IgD-negative memory B cell (primary cell): ENCODE measurements around the gene NDUFA3. TPM values are rescaled to one million over a fixed set of nuclear protein-coding genes. Genes with fewer than 3 reads are reported as not detected.
"Not testable (repeated sequence)": the region's sequence is repeated elsewhere in the genome, so short reads cannot be mapped to it uniquely, and the experiment has no call there.

Experiments
- H3K27ac Mint-ChIP-seq, 3 donors: one replicate each; pipeline ENCODE4 v1.8.0; 2020 to 2022; ENCODE audit warnings: mild to moderate bottlenecking in 3 of 3, mixed read lengths in 3 of 3, moderate library complexity in 1 of 3
- H3K27me3 Mint-ChIP-seq: one replicate; pipeline ENCODE4 v1.8.0; 2021; ENCODE audit warnings: mixed read lengths
- H3K36me3 Mint-ChIP-seq: one replicate; pipeline ENCODE4 v1.8.0; 2020; ENCODE audit warnings: mild to moderate bottlenecking, mixed read lengths
- H3K4me1 Mint-ChIP-seq, 3 donors: one replicate each; pipeline ENCODE4 v1.8.0; 2020 to 2022; ENCODE audit warnings: mixed read lengths in 3 of 3, mild to moderate bottlenecking in 1 of 3
- H3K4me3 Mint-ChIP-seq, 4 donors: one replicate each; pipeline ENCODE4 v1.8.0; 2020 to 2022; ENCODE audit warnings: mild to moderate bottlenecking in 4 of 4, mixed read lengths in 4 of 4, moderate library complexity in 3 of 4
- H3K9me3 Mint-ChIP-seq, 3 donors: one replicate each; pipeline ENCODE4 v1.8.0; 2020 to 2021; ENCODE audit warnings: mixed read lengths in 3 of 3, mild to moderate bottlenecking in 1 of 3
- polyA plus RNA-seq: library from polyadenylated mRNA; unstranded; fragments of 300-500 nt; fragmentation: Illumina TruSeq; gene quantifications from one replicate; pipeline ENCODE4 v1.2.3, GENCODE V29; 2021

NDUFA3 gene
- polyA plus RNA-seq: 458 TPM

DNA sequence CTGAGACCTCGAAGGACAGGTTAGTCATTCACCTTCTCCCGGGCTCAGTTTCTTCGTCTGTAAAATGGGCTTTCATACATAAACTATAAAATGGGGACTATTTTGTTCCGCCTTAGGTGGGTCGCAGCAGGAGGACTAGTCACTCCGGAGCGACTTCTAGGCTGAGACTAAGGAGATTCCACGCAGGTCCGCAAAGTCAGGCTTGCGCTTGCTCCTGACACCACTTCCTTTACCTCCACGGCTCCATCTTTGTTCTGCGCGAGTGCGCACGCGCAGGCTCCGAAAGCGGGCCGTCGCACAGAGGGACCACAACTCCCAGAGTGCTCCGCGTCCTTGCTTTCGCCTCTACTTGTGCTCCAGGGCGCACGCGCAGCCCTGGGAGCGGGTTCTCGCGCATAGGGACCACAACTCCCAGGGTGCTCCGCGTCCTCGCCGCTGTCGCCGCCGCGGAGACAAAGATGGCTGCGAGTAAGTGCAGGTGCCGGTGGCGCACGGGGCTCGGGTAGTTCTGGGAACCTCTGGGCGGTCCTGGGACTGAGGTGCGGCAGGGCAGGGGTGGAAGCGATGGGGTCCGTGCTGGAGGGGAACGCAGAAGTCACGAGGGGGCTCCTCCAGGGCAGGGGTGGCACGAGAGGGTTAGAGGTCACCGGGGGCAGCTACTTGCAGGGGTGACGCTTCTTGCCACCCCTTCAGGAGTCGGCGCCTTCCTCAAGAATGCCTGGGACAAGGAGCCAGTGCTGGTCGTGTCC lies at the start of gene NDUFA3:
Gene NDUFA3, plus strand, starts transcription at position 435 of the 749 bp plus-strand sequence. Its CDS starts 24 bp downstream, at position 459.
- Mint-ChIP-seq H3K4me3 (peak within 1 kb of the TSS; percentile 78 to 99 (median 98)), H3K4me1 (peaks cover 9 to 14% (median 9%) of the 10 kb centered on the region in 3 donors), H3K27ac (peak within 1 kb of the TSS; percentile 46 to 96 (median 95)), H3K27me3 (peaks cover 5% of the 10 kb centered on the region), H3K36me3 (peaks cover 4% of the 10 kb centered on the region), H3K9me3 (no peaks in the 10 kb centered on the region)

DNA sequence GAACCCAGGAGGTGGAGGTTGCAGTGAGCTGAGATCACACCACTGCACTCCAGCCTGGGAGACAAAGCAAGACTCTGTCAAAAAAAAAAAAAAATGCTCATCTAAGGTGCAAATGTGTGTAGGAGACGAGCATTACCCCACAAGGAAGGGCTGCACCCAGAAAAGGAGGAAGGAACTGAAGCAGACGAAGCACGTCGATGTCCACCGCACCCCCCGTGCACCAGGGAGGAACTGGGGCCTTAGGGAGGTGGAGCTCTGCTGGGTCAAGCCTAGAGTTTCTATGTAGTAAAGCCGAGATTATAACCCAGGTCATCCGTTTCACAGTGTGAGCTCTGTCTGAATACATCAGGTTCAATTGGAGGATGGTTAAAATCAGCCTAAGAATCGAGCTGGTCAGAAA lies 40.0 kb upstream of the NDUFA3 start:
- H3K36me3 Mint-ChIP-seq: no peaks in the 10 kb centered on the region
- no peak overlapping the region for H3K27ac Mint-ChIP-seq
- H3K4me3 Mint-ChIP-seq: no peak overlapping the region
- peaks cover 12% of the 10 kb centered on the region for H3K27me3 Mint-ChIP-seq
- H3K9me3 Mint-ChIP-seq: peaks cover 2 to 11% (median 5%) of the 10 kb centered on the region in 3 donors
- no peaks in the 10 kb centered on the region for H3K4me1 Mint-ChIP-seq

DNA sequence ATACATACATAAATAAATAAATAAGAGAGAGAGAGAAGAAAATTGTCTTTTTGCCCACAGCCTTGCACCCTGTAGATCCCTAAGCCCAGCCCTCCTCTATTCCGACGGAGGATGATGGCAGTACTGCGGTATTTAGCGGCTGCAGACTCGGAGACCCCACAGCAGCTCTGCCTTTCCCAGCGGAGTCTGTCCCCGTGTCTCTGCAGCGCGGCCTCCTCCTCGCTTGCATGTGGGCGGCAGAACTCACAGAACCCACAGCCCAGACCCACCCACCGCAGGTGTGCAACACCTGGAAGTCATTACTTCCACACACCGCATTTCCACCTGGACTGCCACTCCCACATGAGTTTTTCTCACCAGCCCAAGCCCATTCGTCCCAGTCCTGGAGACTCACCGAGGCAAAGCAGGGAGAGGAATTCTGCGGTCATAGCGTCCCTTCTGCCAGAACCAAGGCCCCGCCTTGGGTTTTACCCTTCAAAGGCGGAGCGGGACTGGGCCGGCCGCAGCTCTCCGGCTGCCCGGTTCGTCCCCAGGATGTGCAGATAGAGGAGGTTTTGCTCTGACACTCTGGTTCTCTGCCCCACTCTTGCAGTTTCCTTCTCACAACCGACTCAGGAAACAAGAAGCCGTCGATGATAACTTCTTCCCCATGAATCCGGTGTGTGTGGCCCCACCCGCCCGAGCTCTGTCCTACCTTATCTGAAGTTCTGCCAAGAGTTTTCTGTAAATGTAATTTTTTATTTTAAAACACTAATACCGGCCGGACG lies 39.1 kb upstream of the NDUFA3 start, which contains the start of gene VSTM1:
Gene VSTM1, minus strand, starts transcription at position 548 of the 767 bp plus-strand sequence. Its CDS starts 120 bp downstream, at position 428.
- no peaks in the 10 kb centered on the region for H3K36me3 Mint-ChIP-seq
- no peak within 1 kb of the TSS for H3K27ac Mint-ChIP-seq
- no peak within 1 kb of the TSS for H3K4me3 Mint-ChIP-seq
- H3K4me1 Mint-ChIP-seq: no peaks in the 10 kb centered on the region
- H3K9me3 Mint-ChIP-seq: peaks cover 2 to 11% (median 5%) of the 10 kb centered on the region in 3 donors
- H3K27me3 Mint-ChIP-seq: peaks cover 12% of the 10 kb centered on the region

DNA sequence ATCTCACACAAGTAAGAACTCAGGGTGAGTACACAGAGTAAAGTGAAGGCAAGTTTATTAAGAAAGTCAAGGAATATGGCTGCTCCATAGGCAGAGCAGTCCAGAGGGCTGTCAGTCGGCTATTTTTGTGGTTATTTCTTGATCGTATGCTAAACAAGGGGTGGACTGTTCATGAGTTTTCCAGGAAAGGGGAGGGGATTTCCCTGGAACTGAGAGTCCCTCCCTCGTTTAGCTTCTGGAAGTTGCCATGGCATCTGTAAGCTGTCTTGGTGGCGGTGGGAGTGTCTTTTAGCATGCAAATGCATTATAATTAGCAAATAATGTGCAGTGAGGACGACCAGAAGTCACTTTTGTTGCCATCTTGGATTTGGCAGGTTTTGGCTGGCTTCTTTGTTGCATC lies 33.2 kb upstream of the NDUFA3 start:
- H3K4me3 Mint-ChIP-seq: no peak overlapping the region
- peaks cover 2 to 16% (median 10%) of the 10 kb centered on the region in 3 donors for H3K9me3 Mint-ChIP-seq
- peaks cover 2% of the 10 kb centered on the region for H3K27me3 Mint-ChIP-seq
- H3K36me3 Mint-ChIP-seq: no peaks in the 10 kb centered on the region
- no peak overlapping the region for H3K27ac Mint-ChIP-seq
- H3K4me1 Mint-ChIP-seq: peaks cover 0 to 2% (median 0%) of the 10 kb centered on the region in 3 donors

DNA sequence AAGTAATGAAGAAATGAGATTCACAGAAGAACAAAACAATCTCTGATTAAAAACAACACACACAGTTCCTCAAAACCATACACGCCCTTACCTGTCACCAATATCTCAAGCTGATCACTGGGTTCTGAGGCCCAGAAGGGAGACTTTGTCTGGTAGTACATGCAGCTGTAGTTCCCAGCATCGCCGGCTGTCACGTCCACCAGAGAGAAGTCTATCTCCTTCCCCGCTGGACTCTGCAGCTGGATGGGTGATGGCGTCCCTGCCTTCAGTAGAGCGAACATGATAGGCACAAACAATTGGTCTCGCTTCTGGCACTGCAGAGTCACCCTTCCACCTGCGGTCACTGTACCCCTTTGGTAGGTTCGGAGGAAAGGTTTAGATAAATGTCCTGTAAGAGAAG lies 28.8 kb upstream of the NDUFA3 start:
- Mint-ChIP-seq H3K9me3 (peaks cover 0 to 11% (median 11%) of the 10 kb centered on the region in 3 donors), H3K4me3 (no peak overlapping the region), H3K27me3 (no peaks in the 10 kb centered on the region), H3K27ac (no peak overlapping the region), H3K36me3 (no peaks in the 10 kb centered on the region), H3K4me1 (peaks cover 0 to 2% (median 0%) of the 10 kb centered on the region in 3 donors)

DNA sequence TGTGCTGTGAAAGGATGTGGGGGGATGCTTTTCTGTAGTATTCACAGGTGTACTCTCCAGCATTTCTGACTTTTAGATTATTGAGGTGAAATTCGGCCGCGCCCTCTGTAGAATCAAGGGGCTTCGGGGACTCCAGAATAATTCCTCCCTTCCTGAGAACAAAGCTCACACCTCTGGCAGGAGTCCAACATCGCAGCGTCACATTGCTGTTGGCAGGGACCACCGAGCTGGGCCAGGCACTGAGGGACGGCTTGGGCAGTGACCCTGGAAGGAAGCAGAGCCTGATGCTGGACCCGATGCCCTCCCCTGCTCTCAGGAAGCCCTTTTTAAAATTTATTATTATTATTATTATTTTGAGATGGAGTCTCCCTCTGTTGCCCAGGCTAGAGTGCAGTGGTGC lies 27.8 kb upstream of the NDUFA3 start:
- no peak overlapping the region for H3K27ac Mint-ChIP-seq
- H3K27me3 Mint-ChIP-seq: peaks cover 4% of the 10 kb centered on the region
- no peaks in the 10 kb centered on the region for H3K36me3 Mint-ChIP-seq
- H3K4me3 Mint-ChIP-seq: no peak overlapping the region
- peaks cover 0 to 7% (median under 1%) of the 10 kb centered on the region in 3 donors for H3K9me3 Mint-ChIP-seq
- H3K4me1 Mint-ChIP-seq: no peaks in the 10 kb centered on the region

DNA sequence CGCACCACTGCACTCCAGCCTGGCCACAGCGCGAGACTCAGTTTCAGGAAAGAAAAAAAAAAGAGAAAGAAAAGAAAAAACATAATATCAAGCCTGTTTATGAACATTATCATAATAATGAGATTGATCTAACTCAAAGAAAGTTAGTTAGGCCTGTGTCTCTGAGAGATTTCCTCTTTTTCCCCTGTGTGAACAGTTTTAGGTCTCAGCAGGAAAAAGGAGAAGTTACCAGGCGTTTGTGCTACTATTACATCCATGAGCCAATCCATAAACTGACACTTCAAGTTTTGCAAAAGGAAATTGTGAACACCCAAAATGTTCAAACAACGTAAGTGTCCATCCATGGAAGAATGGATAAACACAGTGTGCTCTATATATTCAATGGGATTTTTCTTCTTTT lies 25.3 kb upstream of the NDUFA3 start:
- no peak overlapping the region for H3K4me3 Mint-ChIP-seq
- no peaks in the 10 kb centered on the region for H3K36me3 Mint-ChIP-seq
- H3K27me3 Mint-ChIP-seq: peaks cover 4% of the 10 kb centered on the region
- H3K27ac Mint-ChIP-seq: peak overlapping the region in 1 of 3 donors; percentile 10
- H3K9me3 Mint-ChIP-seq: peaks cover 0 to 10% (median 1%) of the 10 kb centered on the region in 3 donors
- H3K4me1 Mint-ChIP-seq: no peaks in the 10 kb centered on the region

DNA sequence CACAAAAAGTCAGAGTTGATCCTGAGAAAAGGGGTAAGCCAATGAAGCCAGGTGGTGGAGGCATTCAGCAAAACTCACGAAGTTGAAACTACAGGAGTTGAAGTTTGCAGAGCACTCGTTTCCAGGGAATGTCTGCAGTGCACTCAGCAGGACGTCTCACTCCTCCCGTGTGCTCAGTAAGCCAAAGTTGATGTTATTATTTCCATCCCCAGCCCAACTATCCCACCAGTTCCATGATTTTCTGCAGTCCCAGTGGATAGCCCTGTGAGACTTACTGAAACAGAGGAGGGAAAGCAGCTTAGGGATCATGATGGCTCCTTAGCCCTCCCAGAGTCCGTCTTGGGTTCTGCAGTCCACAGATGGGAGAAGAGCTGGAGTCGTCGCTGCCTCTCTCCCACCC lies 21.6 kb upstream of the NDUFA3 start, which contains the start of gene TARM1:
Gene TARM1, minus strand, starts transcription at position 334 of the 400 bp plus-strand sequence. Its CDS starts 25 bp downstream, at position 309.
- Mint-ChIP-seq H3K4me3 (peak within 1 kb of the TSS in 1 of 4 donors; percentile 32), H3K27me3 (peaks cover 4% of the 10 kb centered on the region)

DNA sequence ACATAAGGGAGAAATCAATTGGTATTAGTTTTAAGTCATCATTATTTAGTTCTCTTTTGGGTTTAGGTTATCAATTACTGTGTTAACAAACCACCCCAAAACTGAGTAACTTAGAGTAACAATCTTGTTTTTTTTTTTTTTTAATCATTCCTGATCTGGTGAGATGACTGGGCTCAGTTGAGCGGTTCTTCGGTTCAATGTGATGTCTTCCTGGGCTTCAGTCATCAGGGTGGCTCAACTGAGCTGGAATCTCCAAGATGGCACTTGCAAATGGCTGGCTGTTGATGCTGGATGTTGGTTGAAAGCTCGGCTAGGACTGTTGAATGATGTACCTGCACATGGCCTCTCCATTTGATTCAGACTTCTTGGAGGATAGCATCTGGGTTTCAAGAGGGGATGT lies 18.2 kb upstream of the NDUFA3 start:
- H3K36me3 Mint-ChIP-seq: no peaks in the 10 kb centered on the region
- H3K27ac Mint-ChIP-seq: no peak overlapping the region
- peaks cover 2% of the 10 kb centered on the region for H3K27me3 Mint-ChIP-seq
- H3K9me3 Mint-ChIP-seq: peaks cover 3 to 7% (median 3%) of the 10 kb centered on the region in 3 donors
- no peaks in the 10 kb centered on the region for H3K4me1 Mint-ChIP-seq
- no peak overlapping the region for H3K4me3 Mint-ChIP-seq

More for the DNA sequence above, 21.6 kb upstream of the NDUFA3 start, which contains the start of gene TARM1:
- H3K4me1 Mint-ChIP-seq: no peaks in the 10 kb centered on the region
- no peaks in the 10 kb centered on the region for H3K36me3 Mint-ChIP-seq
- peak within 1 kb of the TSS in 1 of 3 donors; percentile 56 for H3K27ac Mint-ChIP-seq
- H3K9me3 Mint-ChIP-seq: peaks cover 3 to 8% (median 3%) of the 10 kb centered on the region in 3 donors

DNA sequence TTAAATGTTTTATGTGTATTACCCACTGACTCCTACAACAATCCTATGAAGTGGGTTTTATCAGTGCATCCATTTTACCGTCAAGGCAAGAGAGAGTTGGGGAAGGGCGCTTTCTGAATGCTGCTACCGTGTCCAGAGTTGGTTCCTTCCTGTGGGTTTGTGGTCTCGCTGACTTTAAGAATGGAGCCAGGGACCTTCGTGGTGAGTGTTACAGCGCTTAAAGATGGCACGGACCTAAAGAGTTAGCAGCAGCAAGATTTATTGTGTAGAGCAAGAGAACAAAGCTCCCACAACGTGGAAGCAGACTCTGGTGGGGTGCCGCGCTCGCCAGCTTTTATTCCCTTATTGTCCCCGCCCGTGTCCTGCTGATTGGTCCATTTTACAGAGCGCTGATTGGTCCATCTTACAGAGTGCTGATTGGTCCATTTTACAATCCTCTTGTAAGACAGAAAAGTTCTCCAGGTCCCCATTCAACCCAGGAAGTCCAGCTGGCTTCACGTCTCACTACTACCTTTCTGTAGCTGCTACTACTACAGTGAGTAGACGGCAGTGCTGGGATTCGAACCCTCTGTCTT lies 8.1 kb upstream of the NDUFA3 start:
- Mint-ChIP-seq H3K4me1 (peaks cover 4 to 7% (median 5%) of the 10 kb centered on the region in 3 donors), H3K9me3 (peaks cover 0 to 6% (median 2%) of the 10 kb centered on the region in 3 donors), H3K4me3 (peak overlapping the region in 1 of 4 donors; percentile 70), H3K36me3 (no peaks in the 10 kb centered on the region), H3K27me3 (peaks cover 22% of the 10 kb centered on the region), H3K27ac (peak overlapping the region in 2 of 3 donors; percentile 43 to 53)

DNA sequence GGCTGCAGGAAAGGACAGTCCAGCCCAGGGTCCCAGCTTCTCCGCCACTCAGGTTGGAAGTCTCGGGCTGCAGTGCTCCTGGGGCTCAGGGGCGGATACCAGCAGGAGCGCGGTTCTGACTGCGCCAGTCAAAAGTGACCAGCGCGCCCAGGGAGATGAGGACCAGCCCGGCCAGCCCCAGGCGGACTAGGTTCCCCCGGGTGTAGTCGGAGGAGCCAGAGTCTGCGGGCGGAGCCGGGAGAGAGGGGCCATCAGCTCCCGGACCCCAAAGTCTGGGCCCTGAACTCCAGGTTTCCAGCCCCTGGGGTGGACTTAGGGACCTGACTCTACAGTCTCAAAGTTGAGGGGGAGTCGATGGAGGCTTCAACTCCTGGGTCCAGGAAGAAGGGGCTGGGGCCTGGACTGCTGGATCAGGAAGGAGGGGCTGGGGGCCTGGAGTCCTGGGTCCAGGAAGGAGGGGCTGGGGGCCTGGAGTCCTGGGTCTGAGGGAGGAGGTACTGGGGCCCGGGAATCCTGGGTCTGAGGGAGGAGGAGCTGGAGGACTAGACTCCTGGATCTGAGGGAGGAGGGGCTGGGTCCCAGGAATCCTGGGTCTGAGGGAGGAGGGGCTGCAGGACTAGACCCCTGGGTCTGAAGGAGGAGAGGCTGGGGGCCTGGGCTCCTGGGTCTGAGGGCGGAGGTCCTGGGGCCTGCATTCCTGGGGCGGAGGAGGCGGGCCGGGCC lies 7.4 kb upstream of the NDUFA3 start:
- Mint-ChIP-seq H3K4me3 (peak overlapping the region in 2 of 4 donors; percentile 16 to 60), H3K36me3 (no peaks in the 10 kb centered on the region), H3K27ac (no peak overlapping the region), H3K27me3 (peaks cover 22% of the 10 kb centered on the region), H3K4me1 (peaks cover 4 to 7% (median 5%) of the 10 kb centered on the region in 3 donors), H3K9me3 (peaks cover 0 to 6% (median 2%) of the 10 kb centered on the region in 3 donors)

DNA sequence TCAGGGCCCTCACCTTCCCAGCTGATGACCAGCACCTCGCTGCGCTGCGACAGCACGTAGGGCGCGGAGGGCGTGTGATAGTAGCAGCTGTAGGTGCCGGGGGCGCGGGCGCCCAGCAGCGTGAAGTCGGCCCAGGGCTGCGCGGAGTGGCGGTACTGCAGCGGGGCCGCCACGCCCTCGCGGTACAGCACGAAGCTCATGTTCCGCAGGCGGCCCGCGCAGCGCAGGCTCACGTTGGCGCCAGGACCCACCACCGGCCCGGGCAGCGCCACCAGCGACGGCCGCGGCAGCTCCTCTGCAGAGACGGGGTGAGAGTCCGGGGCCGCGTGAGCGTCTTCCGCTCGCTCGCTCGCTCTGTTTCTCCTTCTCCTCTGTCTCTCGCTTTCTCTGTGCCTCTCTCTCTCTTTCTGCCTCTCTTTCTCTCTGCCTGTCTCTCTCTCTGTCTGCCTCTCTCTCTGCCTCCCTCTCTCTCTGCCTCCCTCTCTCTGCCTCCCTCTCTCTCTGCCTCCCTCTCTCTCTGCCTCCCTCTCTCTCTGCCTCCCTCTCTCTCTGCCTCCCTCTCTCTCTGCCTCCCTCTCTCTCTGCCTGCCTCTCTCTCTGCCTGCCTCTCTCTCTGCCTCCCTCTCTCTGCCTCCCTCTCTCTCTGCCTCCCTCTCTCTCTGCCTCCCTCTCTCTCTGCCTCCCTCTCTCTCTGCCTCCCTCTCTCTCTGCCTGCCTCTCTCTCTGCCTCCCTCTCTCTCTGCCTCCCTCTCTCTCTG lies 6.6 kb upstream of the NDUFA3 start:
- not testable (repeated sequence) for H3K9me3 Mint-ChIP-seq

DNA sequence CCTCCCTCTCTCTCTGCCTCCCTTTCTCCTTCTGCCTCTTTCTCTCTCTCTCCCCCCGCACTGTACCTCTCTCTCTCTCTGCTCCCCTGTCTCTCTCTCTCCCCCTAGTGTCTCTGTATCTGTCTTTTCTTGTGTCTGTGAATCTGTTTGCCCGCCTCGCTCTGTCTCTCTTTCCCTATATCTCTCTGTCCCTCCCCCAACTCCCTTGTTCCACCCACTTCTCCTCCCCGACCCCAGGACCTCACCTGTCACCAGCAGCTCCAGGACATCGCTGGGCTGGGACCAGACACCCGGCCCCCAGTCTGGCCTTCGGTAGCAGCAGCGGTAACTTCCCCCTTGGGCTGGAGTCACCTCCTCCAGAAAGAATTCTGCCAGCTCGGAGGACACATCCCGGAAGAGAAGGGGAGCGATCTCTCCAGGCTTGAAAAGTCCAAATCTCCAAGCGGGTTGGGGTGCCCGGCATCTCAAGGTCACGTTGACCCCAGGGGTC lies 6.0 kb upstream of the NDUFA3 start:
- Mint-ChIP-seq H3K4me3 (peak overlapping the region in 3 of 4 donors; percentile 28 to 57 (median 48)), H3K27ac (no peak overlapping the region), H3K4me1 (peaks cover 5 to 8% (median 7%) of the 10 kb centered on the region in 3 donors), H3K27me3 (peaks cover 22% of the 10 kb centered on the region), H3K36me3 (no peaks in the 10 kb centered on the region), H3K9me3 (peaks cover 0 to 6% (median 2%) of the 10 kb centered on the region in 3 donors)

More for the DNA sequence above, 6.6 kb upstream of the NDUFA3 start:
- not testable (repeated sequence) for H3K4me1 Mint-ChIP-seq, H3K36me3 Mint-ChIP-seq
- Mint-ChIP-seq H3K27me3 (peaks cover 22% of the 10 kb centered on the region), H3K4me3 (peak overlapping the region in 3 of 4 donors; percentile 21 to 86 (median 74)), H3K27ac (peak overlapping the region in 1 of 3 donors; percentile 77)
